ENCODE results near the gene RYR3. TPM values are rescaled to one million over a fixed set of nuclear protein-coding genes. Genes with fewer than 3 reads are reported as not detected.

The RYR3 gene
- total and polyA plus RNA-seq, 2 of the 13 experiments (the other 11 are each of a cell fraction or from before 2014, with no cell fraction given), result not detected

- in situ Hi-C loops (cut with HindIII; ENCODE audit: extremely low pct_ligation_motif_present, low pct_unique_long_range_greater_than_20kb), result no loop called here
- 46% methylated on average over 6 of the region's 6 CpGs for WGBS (ENCODE audit: low lambda C conversion rate)
- no TSS peak for BruUV-seq (replicated peaks)
- ChIA-PET POLR2A (no interaction called here), CTCF (ENCODE audit: low intra/inter-chr PET ratio, low total read pairs) (no interaction called here)
- no peak for ATAC-seq
- intact Hi-C loops (cut with micrococcal nuclease; ENCODE audit: unreplicated experiment), result no loop called here
- Histone ChIP-seq H4K20me1 (ENCODE audit: insufficient read depth, low read length) (no peaks in the 10 kb centered on the region), H3K27ac (ENCODE audit: extremely low read length, insufficient read depth, low read length) (no peak overlapping the region), H3K4me2 (ENCODE audit: low read depth, low read length) (no peak overlapping the region), H3K4me3 (replicated peaks in 1 of 3; ENCODE audit: insufficient read depth in 1 of 3, low read depth in 2 of 3, low read length in 3 of 3) (no peak overlapping the region), H3K79me2 (ENCODE audit: insufficient read depth, low read length) (no peaks in the 10 kb centered on the region), H3K9me3 (ENCODE audit: low read length) (no peaks in the 10 kb centered on the region), H2AFZ (ENCODE audit: low read length) (no peak overlapping the region), H3K27me3 (ENCODE audit: control insufficient read depth in 1 of 2, insufficient read depth in 2 of 2, low read length in 2 of 2) (no peaks in the 10 kb centered on the region), H3K4me1 (ENCODE audit: insufficient read depth, low read length) (no peaks in the 10 kb centered on the region), H3K9ac (ENCODE audit: insufficient read depth, low read depth, low read length) (no peak overlapping the region), H3K36me3 (replicated peaks in 1 of 2; ENCODE audit: control insufficient read depth in 1 of 2, insufficient read depth in 2 of 2, low read length in 2 of 2) (no peaks in the 10 kb centered on the region)
- TF ChIP-seq ZGPAT (CRISPR knock-in tag; IDR thresholded peaks at IDR 0.05), result no peak
- no peak for DNase-seq (ENCODE audit: low spot score)
- FAIRE-seq, result no peak
These were observed 536.1 kb downstream of the RYR3 start for GRCh38 chr15:33846862-33847261.

- FAIRE-seq (no peak), ATAC-seq (no peak), DNase-seq (ENCODE audit: low spot score) (no peak)
- ChIA-PET CTCF (ENCODE audit: low intra/inter-chr PET ratio, low total read pairs) (no interaction called here), POLR2A (no interaction called here)
- intact Hi-C loops (cut with micrococcal nuclease; ENCODE audit: unreplicated experiment) (no loop called here), in situ Hi-C loops (cut with HindIII; ENCODE audit: extremely low pct_ligation_motif_present, low pct_unique_long_range_greater_than_20kb) (no loop called here)
- H3K9ac ChIP-seq (ENCODE audit: insufficient read depth, low read depth, low read length), result no peak overlapping the region
- H3K9me3 ChIP-seq (ENCODE audit: low read length), result no peaks in the 10 kb centered on the region
- H3K4me2 ChIP-seq (ENCODE audit: low read depth, low read length), result no peak overlapping the region
- 79% methylated on average over 3 of the region's 3 CpGs for WGBS (ENCODE audit: low lambda C conversion rate)
- no TSS peak for BruUV-seq (replicated peaks)
- no peak overlapping the region for H2AFZ ChIP-seq (ENCODE audit: low read length)
- H3K4me1 ChIP-seq (ENCODE audit: insufficient read depth, low read length), result no peaks in the 10 kb centered on the region
- no peaks in the 10 kb centered on the region for H3K36me3 ChIP-seq (replicated peaks in 1 of 2; ENCODE audit: control insufficient read depth in 1 of 2, insufficient read depth in 2 of 2, low read length in 2 of 2)
- no peak overlapping the region for H3K27ac ChIP-seq (ENCODE audit: extremely low read length, insufficient read depth, low read length)
- H4K20me1 ChIP-seq (ENCODE audit: insufficient read depth, low read length), result no peaks in the 10 kb centered on the region
- no peaks in the 10 kb centered on the region for H3K79me2 ChIP-seq (ENCODE audit: insufficient read depth, low read length)
- no peaks in the 10 kb centered on the region for H3K27me3 ChIP-seq (ENCODE audit: control insufficient read depth in 1 of 2, insufficient read depth in 2 of 2, low read length in 2 of 2)
- no peak overlapping the region for H3K4me3 ChIP-seq (replicated peaks in 1 of 3; ENCODE audit: insufficient read depth in 1 of 3, low read depth in 2 of 3, low read length in 3 of 3)
- TF ChIP-seq E2F5 (CRISPR knock-in tag; conservative IDR thresholded peaks at IDR 0.05), result no peak
- TF ChIP-seq ZMAT5 (CRISPR knock-in tag; IDR thresholded peaks at IDR 0.05; ENCODE audit: borderline replicate concordance, low read depth), result no peak
- no peak for TF ChIP-seq PAX8 (CRISPR knock-in tag; IDR thresholded peaks at IDR 0.05; ENCODE audit: borderline replicate concordance)
- TF ChIP-seq NR2F1 (CRISPR knock-in tag; IDR thresholded peaks at IDR 0.05), result no peak
- TF ChIP-seq FOXP1 (IDR thresholded peaks at IDR 0.05), result no peak
- no peak for TF ChIP-seq FOXP1 (CRISPR knock-in tag; IDR thresholded peaks at IDR 0.05)
- no peak for TF ChIP-seq ZNF230 (CRISPR knock-in tag; IDR thresholded peaks at IDR 0.05)
- TF ChIP-seq TBX2 (CRISPR knock-in tag; IDR thresholded peaks at IDR 0.05; ENCODE audit: borderline replicate concordance), result no peak
- TF ChIP-seq ZNF446 (CRISPR knock-in tag; IDR thresholded peaks at IDR 0.05), result no peak
- no peak for TF ChIP-seq POGZ (CRISPR knock-in tag; IDR thresholded peaks at IDR 0.05)
- no peak for TF ChIP-seq NFE2L2 (IDR thresholded peaks at IDR 0.05; ENCODE audit: low read length)
- TF ChIP-seq KLF6 (CRISPR knock-in tag; IDR thresholded peaks at IDR 0.05), result no peak
- TF ChIP-seq NFIC (IDR thresholded peaks at IDR 0.05; ENCODE audit: low read length), result no peak
- no peak for TF ChIP-seq RBAK (CRISPR knock-in tag; IDR thresholded peaks at IDR 0.05)
- TF ChIP-seq FOXM1 (CRISPR knock-in tag; IDR thresholded peaks at IDR 0.05), result no peak
- TF ChIP-seq FOXC1 (CRISPR knock-in tag; IDR thresholded peaks at IDR 0.05; ENCODE audit: borderline replicate concordance), result no peak
- no peak for TF ChIP-seq STAG1 (CRISPR knock-in tag; IDR thresholded peaks at IDR 0.05)
These were observed 537.2 kb downstream of the RYR3 start for GRCh38 chr15:33848011-33848410.

Measured in HepG2 (cell line).